Common myeloid progenitor, CD34-positive (primary cell): ENCODE measurements around the gene CYB5A.

Source experiments
- CTCF ChIA-PET: fragments of 350-600 bp; sonication (Branson Sonifier 250); formaldehyde crosslinking; loops from one replicate; lab custom pipeline; 2021; ENCODE audit warnings: antibody characterized with exemption; lab: Charles Lee
- POLR2A ChIA-PET: fragments of 350-600 bp; sonication (Branson Sonifier 250); formaldehyde crosslinking; loops from one replicate; lab custom pipeline; 2021; ENCODE audit warnings: antibody characterized with exemption; lab: Charles Lee
- DNase-seq, 3 donors: peaks; one replicate each; pipeline versions ENCODE4 v3.0.0 to v3.0.0-alpha.2; 2013
- H3K27ac ChIP-seq, 2 experiments: 1 replicate in 1 of 2; 2 replicates in 1 of 2; pipeline ENCODE4 v1.7.0; 2013; ENCODE audit warnings: inconsistent platforms in 2 of 2, low read length in 2 of 2, mild to moderate bottlenecking in 2 of 2, low read depth in 1 of 2, moderate library complexity in 1 of 2; ENCODE audit not compliant: severe bottlenecking in 2 of 2, insufficient read depth in 1 of 2, poor library complexity in 1 of 2
- H3K27me3 ChIP-seq, 5 experiments: replicated peaks in 2 of 5; 1 replicate in 3 of 5; 2 replicates in 2 of 5; pipeline versions ENCODE4 v1.6.1 to v1.7.0; 2013; ENCODE audit warnings: low read length in 4 of 5, mild to moderate bottlenecking in 2 of 5, moderate library complexity in 2 of 5, inconsistent platforms in 1 of 5; ENCODE audit not compliant: insufficient read depth in 5 of 5, control insufficient read depth in 4 of 5
- H3K36me3 ChIP-seq, 4 experiments: 1 replicate in 2 of 4; 2 replicates in 2 of 4; pipeline versions ENCODE4 v1.6.1 to v1.7.0; 2013; ENCODE audit warnings: low read length in 3 of 4, control low read depth in 1 of 4, mild to moderate bottlenecking in 1 of 4; ENCODE audit not compliant: control insufficient read depth in 4 of 4, insufficient read depth in 4 of 4
- H3K4me1 ChIP-seq, 4 experiments: 1 replicate in 3 of 4; 2 replicates in 1 of 4; pipeline versions ENCODE4 v1.6.1 to v1.7.1; 2013; ENCODE audit warnings: low read length in 3 of 4, mild to moderate bottlenecking in 3 of 4, control low read depth in 1 of 4, inconsistent platforms in 1 of 4, moderate library complexity in 1 of 4; ENCODE audit not compliant: control insufficient read depth in 4 of 4, insufficient read depth in 4 of 4; ENCODE audit errors: control extremely low read depth in 1 of 4
- H3K4me3 ChIP-seq, 7 experiments: 1 replicate in 4 of 7; 2 replicates in 3 of 7; pipeline versions ENCODE4 v1.5.1 to v1.7.0; 2013; ENCODE audit warnings: mild to moderate bottlenecking in 7 of 7, low read length in 6 of 7, moderate library complexity in 6 of 7, inconsistent platforms in 2 of 7, low read depth in 2 of 7, control low read depth in 1 of 7; ENCODE audit not compliant: insufficient read depth in 4 of 7, control insufficient read depth in 1 of 7; ENCODE audit errors: extremely low read depth in 1 of 7
- H3K9me3 ChIP-seq, 5 experiments: 1 replicate in 4 of 5; 2 replicates in 1 of 5; pipeline versions ENCODE4 v1.6.1 to v1.7.1; 2013; ENCODE audit warnings: low read length in 4 of 5, mild to moderate bottlenecking in 2 of 5, inconsistent platforms in 1 of 5, low read depth in 1 of 5, moderate library complexity in 1 of 5; ENCODE audit not compliant: control insufficient read depth in 4 of 5, insufficient read depth in 2 of 5; ENCODE audit errors: control extremely low read depth in 1 of 5
- WGBS: methylation state at CpG from one replicate; pipeline ENCODE4 v1.1.5; 2013; ENCODE audit not compliant: insufficient coverage; 5-methylcytosine and 5-hydroxymethylcytosine counted together

The CYB5A gene

DNA sequence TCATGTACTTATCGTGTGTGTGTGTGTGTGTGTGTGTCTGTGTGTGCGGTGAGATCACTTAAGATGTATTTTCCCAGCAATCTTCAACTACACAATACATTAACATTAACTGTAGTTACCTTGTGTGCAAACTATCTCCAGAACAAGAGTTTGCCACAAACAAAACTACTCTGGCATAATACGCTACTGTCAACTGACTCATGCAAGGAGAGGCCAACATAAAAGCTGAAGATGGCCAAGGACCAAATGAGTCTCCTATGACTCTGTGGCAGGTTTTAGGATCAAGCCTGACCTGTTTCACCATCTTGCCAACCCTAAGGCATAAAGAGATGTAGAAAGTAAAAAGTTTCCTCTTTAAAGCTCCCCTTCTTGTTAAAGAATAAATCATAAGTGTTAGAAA, 20.1 kb downstream of the CYB5A start:
- H3K9me3 ChIP-seq = no peaks in the 10 kb centered on the region
- peaks cover 0 to 3% (median 0%) of the 10 kb centered on the region in 4 experiments for H3K36me3 ChIP-seq
- ChIA-PET CTCF (no interaction called here), POLR2A (no interaction called here)
- no peak for DNase-seq
- no peak overlapping the region for H3K4me3 ChIP-seq
- WGBS = 100% methylated on average over 1 of the region's 3 CpGs
- no peaks in the 10 kb centered on the region for H3K4me1 ChIP-seq
- no peaks in the 10 kb centered on the region for H3K27me3 ChIP-seq
- H3K27ac ChIP-seq = no peak overlapping the region

DNA sequence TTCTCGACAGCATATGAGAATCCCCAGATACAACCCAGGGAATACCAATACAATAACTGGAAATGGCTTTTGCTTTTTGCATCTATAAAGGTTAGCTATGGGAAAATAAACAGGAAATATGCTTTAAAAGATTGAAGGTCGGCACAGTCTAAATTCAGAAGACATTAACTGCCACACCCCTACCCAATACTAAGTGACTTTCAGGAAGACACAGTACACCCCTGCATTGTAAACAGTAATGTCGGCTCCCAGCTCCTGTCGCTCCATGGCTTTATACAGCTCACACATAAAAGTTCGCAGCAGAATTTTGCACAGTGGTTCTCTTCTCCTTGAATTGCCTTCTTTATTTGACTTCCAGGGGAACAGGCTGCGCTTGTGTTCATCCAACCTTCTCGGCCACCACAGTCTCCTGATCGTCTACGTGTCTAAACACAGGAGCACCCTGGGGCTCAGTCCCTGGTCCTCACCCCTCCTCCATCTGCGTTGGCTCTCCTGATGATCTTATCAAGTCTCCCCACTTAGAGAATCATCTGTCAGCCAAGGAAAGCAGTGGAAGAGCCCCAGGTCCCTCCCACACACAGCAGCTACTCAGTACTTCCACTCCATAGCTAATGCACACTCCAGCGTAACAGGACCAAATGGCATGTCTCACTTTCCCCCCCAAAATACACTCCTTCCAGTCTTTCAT, 22.7 kb downstream of the CYB5A start:
- Histone ChIP-seq H3K27me3 (no peaks in the 10 kb centered on the region), H3K4me3 (no peak overlapping the region), H3K4me1 (no peaks in the 10 kb centered on the region), H3K36me3 (peaks cover 0 to 3% (median 0%) of the 10 kb centered on the region in 4 experiments), H3K9me3 (no peaks in the 10 kb centered on the region), H3K27ac (peak overlapping the region in 1 of 2 experiments; percentile 55)
- ChIA-PET CTCF (interaction anchor here (1.4 kb wide), 1 partner anchor 15 kb away, joined by 5 read pairs; no protein-coding TSS in a partner anchor), POLR2A (no interaction called here)
- WGBS = 83% methylated on average over 8 of the region's 11 CpGs
- no peak for DNase-seq

DNA sequence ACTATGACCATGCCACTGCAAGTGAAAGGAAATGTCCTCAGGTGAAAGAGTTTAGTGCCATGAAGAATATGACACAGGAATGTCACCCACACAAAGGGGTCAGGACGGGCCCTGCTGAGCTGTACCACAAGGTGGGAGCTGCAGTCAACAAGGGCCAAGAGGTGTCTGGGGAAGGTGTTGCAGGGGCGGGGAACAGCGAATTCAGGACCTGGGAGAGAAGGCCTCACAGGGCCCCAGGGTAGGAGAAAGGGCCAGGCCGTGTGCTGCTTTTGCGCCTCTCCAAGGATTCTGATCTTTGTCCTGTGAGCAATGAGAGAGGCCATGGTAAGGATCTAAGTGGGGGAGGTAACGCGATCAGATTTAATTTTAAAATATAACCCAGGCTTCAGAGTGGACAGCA, 23.6 kb downstream of the CYB5A start:
- CTCF ChIA-PET = interaction anchor here (1.4 kb wide), 1 partner anchor 16 kb away, joined by 5 read pairs; no protein-coding TSS in a partner anchor

DNA sequence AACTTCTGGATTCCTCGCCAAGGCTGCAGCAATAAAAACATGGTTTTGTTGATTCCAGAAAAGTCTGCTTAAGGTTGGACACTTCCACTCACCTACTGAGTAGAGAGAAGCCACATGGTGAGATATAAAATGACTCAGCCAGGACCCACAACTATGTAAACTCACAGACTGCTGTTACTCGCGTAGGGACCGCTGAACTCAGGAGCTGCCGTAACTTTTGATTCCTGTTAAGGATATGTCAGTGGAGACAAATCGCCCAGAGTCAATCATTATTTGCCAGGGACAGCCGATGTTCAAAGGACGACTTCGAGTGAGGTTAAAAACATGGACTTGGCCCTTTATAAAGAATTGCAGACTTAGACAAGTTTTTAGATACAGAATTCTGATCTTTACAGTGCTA, 25.6 kb downstream of the CYB5A start:
- DNase-seq = no peak
- H3K4me1 ChIP-seq = no peaks in the 10 kb centered on the region
- H3K27me3 ChIP-seq = no peaks in the 10 kb centered on the region
- ChIA-PET CTCF (no interaction called here), POLR2A (no interaction called here)
- 75% methylated on average over 8 of the region's 9 CpGs for WGBS
- no peak overlapping the region for H3K27ac ChIP-seq
- H3K9me3 ChIP-seq = no peaks in the 10 kb centered on the region
- H3K4me3 ChIP-seq = no peak overlapping the region
- H3K36me3 ChIP-seq = peaks cover 0 to 12% (median 7%) of the 10 kb centered on the region in 4 experiments

More for the DNA sequence above, 23.6 kb downstream of the CYB5A start:
- Histone ChIP-seq H3K36me3 (peaks cover 0 to 3% (median under 1%) of the 10 kb centered on the region in 4 experiments), H3K27ac (peak overlapping the region in 1 of 2 experiments; percentile 55), H3K9me3 (no peaks in the 10 kb centered on the region), H3K4me3 (no peak overlapping the region), H3K27me3 (no peaks in the 10 kb centered on the region), H3K4me1 (no peaks in the 10 kb centered on the region)
- POLR2A ChIA-PET = no interaction called here
- 100% methylated on average over 5 of the region's 7 CpGs for WGBS
- DNase-seq = no peak

DNA sequence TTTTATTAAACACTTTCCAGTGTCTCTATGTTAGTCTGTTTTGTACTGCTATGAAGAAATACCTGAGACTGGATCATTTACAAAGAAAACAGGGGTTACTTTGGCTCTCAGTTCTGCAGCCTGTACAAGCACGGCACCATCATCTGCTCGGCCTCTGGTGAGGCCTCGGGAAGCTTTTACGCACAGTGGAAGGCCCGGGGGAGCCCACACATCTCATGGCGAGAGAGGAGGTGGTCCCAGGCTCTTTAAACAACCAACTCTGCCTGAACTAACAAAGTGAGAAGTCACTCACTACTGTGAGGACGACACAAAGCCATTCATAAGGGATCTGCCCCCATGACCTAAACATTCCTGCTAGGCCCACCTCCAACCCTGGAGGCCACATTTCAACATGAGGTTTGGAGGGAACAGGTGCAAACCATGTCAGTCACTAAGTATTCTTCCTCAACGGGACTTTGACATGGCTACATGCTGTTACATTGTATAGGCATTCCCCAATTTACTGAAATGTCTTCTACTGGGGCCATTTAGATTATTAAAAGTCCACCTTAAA, 26.1 kb downstream of the CYB5A start:
- Histone ChIP-seq H3K4me1 (no peaks in the 10 kb centered on the region), H3K27ac (no peak overlapping the region), H3K27me3 (no peaks in the 10 kb centered on the region), H3K36me3 (peaks cover 0 to 15% (median 9%) of the 10 kb centered on the region in 4 experiments), H3K9me3 (no peaks in the 10 kb centered on the region), H3K4me3 (peak overlapping the region in 1 of 7 experiments; percentile 14)
- DNase-seq = no peak
- POLR2A ChIA-PET = no interaction called here
- CTCF ChIA-PET = no interaction called here
- WGBS = 97% methylated on average over 8 of the region's 8 CpGs

DNA sequence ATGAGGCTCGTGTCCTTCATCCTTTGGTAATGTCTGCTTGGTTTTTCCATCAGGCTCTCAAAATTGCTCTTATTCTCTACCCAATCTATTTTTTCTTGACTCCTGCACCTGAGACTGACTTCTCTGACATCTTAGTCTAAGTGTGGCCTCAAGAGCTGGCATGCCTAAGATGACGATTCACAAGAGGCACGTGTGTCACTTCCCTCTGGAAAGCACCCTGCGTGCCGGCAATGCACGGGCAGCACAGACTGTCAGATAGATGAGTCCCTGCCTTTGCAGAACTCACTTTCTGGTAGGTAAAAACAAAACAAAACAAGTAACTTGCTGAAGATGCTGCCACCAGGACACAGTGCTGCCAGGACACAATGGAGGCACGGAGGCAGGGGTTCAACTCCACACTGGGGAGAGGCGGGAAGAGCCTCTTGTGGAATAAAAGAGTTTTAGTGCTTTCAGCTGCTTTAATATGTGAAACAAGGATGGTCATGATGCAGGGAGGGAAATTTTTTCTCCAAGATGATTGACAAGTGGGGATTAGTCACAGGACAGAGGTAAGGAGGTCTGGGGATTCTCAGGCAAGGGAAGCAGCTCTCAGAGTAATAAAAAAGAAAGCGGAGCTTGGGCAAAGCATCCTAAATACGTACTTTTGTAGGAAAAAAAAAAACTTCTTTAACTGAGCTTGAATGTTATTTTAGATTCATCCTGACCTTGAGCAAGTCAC, 27.3 kb downstream of the CYB5A start:
- Histone ChIP-seq H3K4me1 (no peaks in the 10 kb centered on the region), H3K9me3 (no peaks in the 10 kb centered on the region), H3K36me3 (peaks cover 0 to 16% (median 9%) of the 10 kb centered on the region in 4 experiments), H3K27me3 (no peaks in the 10 kb centered on the region), H3K27ac (no peak overlapping the region), H3K4me3 (no peak overlapping the region)
- no peak for DNase-seq
- CTCF ChIA-PET = interaction anchor here (0.6 to 1.3 kb wide), 3 partner anchors 16 to 112 kb away, joined by 3 read pairs; no protein-coding TSS in a partner anchor
- WGBS = 77% methylated on average over 10 of the region's 10 CpGs
- POLR2A ChIA-PET = no interaction called here
